HG03354 (cell line): ENCODE results near the gene PCNX3.
"Not testable (repeated sequence)": the region's sequence is repeated elsewhere in the genome, so short reads cannot be mapped to it uniquely, and the experiment has no call there.

ENCODE experiments used
- ATAC-seq: cut with Tn5 transposase; IDR thresholded peaks from one replicate; pipeline ENCODE4 v1.9.1; 2021; ENCODE audit warnings: mild to moderate bottlenecking; ENCODE audit not compliant: unreplicated experiment, poor library complexity, severe bottlenecking

PCNX3 gene

GRCh38 chr11:65672180-65672860 is 56.7 kb downstream of the PCNX3 start:
- no peak for ATAC-seq

DNA sequence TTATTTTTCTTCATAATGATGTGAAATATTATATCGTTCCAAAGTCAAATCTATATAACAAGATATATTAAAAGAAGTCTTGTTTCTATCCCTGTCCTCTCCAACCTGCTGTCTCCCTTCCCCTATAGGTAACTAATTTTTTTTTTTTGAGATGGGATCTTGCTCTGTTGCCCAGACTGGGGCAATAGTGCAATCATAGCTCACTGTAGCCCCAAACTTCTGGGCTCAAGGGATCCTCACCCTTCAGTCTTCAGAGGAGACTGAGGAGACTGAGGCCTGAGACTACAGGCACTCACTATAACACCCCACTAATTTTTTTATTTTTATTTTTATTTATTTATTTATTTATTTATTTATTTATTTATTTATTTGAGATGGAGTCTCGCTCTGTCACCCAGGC is 57.4 kb downstream of the PCNX3 start:
- no peak for ATAC-seq

DNA sequence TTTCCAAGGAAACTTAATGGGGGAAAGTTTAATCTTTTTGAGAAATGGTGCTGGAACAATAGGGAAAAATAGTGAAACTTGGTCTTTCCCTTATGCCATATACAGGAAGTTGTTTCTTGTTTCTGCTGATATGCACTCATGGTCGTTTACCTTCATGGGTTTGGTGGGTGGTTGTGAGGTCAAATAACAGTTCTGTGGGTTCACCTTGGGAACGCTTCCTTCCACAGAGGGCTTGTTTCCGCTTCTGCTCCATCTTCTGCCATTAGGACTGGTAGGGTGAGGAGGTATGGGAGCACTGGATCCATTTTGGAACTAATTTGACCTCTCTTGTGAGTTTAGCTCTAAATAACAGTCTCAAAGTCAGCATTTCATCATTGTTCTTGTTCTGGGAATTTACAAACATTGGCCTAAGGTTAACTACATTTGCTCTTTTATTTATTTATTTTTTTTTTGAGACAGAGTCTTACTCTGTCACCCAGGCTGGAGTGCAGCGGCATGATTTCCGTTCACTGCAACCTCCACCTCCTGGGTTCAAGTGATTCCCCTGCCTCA is 64.7 kb downstream of the PCNX3 start:
- no peak for ATAC-seq

DNA sequence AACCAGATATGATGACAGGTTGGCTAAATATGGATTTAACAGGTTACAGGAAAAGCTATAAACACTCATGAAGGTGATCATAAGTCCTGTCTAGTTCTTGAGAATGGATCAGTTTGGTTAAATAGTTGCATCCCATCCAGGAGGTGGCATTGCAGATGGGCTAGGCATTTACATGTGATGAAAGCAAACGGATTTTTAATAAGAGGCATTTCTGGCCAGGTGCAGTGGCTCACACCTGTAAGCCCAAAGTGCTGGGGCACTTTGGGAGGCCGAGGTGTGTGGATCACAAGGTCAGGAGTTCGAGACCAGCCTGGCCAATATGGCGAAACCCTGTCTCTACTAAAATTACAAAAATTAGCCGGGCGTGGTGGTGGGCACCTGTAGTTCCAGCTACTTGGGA is 67.9 kb downstream of the PCNX3 start:
- not testable (repeated sequence) for ATAC-seq

DNA sequence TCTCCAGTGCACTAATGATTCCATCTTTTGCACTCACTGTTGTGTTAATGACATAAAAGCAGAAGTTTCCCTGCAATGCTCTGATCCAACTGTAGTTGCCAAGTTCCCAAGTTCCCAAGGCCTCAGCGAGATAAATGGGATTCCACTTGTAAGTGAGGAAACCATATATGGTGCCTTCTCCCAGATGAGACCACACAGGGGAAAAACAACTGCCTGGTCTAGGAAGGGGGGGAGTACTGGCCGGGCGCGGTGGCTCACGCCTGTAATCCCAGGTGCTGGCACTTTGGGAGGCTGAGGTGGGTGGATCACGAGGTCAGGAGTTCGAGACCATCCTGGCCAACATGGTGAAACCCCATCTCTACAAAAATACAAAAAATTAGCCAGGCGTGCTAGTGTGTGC is 70.4 kb downstream of the PCNX3 start:
- no peak for ATAC-seq
